ENCODE measurements around the gene KLC3.

The KLC3 gene

DNA sequence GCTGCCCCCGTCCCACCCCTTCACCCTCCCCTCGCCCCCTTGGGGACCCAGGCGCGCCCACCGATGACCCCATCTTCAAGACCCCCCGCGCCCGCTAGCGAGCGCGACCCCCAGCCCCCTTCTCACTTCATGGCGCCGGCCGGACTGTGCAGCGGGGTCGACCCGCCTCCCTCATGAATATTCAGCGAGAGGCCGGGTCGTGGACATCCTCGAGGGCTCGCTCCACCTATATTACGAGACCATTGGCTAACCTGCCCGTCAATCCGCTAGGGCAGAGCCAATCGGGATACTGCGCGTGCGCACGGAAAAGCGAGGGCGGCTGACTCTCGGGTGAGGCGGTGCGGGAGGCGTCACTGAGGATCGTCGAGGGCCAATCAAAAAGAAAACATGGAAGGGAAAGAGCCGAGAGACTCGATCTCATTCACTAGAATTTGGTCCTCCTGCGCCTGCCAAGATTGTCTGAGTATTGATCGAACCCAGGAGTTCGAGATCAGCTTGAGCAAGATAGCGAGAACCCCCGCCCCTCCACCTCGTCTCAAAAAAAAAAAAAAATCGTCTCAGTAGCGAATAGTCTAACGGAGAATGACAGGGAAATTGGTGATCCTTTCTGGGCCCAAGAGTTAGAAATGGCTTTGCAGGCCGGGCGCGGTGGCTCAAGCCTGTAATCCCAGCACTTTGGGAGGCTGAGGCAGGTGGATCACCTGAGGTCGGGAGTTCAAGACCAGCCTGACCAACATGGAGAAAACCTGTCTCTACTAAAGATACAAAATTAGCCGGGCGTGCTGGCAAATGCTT lies 30.1 kb downstream of the KLC3 start, which contains the start of gene ERCC2:
ERCC2 (minus strand) TSS at position 164 of the 795 bp plus-strand sequence; CDS start at position 131, 33 bp downstream.
- H3K4me3 ChIP-seq (ENCODE audit: low read depth, low read length), result peak within 1 kb of the TSS; percentile 81
- no peak for TF ChIP-seq CTCF (IDR thresholded peaks at IDR 0.05; ENCODE audit: low read depth, low read length)

GRCh38 chr19:45376045-45376724 lies 35.6 kb downstream of the KLC3 start:
- TF ChIP-seq CTCF (IDR thresholded peaks at IDR 0.05; ENCODE audit: low read depth, low read length), result no peak
- H3K4me3 ChIP-seq (ENCODE audit: low read depth, low read length), result no peak overlapping the region

GRCh38 chr19:45380107-45380506 lies 39.6 kb downstream of the KLC3 start:
- TF ChIP-seq CTCF (IDR thresholded peaks at IDR 0.05; ENCODE audit: low read depth, low read length), result no peak

GRCh38 chr19:45382426-45382825 lies 41.9 kb downstream of the KLC3 start:
- TF ChIP-seq CTCF (IDR thresholded peaks at IDR 0.05; ENCODE audit: low read depth, low read length), result no peak

More at GRCh38 chr19:45380107-45380506, 39.6 kb downstream of the KLC3 start:
- no peak overlapping the region for H3K4me3 ChIP-seq (ENCODE audit: low read depth, low read length)

GRCh38 chr19:45385392-45386221 lies 45.1 kb downstream of the KLC3 start:
- H3K4me3 ChIP-seq (ENCODE audit: low read depth, low read length), result no peak overlapping the region
- no peak for TF ChIP-seq CTCF (IDR thresholded peaks at IDR 0.05; ENCODE audit: low read depth, low read length)

More at GRCh38 chr19:45382426-45382825, 41.9 kb downstream of the KLC3 start:
- no peak overlapping the region for H3K4me3 ChIP-seq (ENCODE audit: low read depth, low read length)

- H3K4me3 ChIP-seq (ENCODE audit: low read depth, low read length), result no peak overlapping the region
- no peak for TF ChIP-seq CTCF (IDR thresholded peaks at IDR 0.05; ENCODE audit: low read depth, low read length)
These were observed 50.8 kb downstream of the KLC3 start for GRCh38 chr19:45391346-45391745.
